Right lobe of liver (tissue), 4 donors: ENCODE measurements around the gene ST14.

Source experiments
- POLR2A ChIP-seq: fragments of 450-650 bp; IDR thresholded peaks from one replicate; pipeline ENCODE4 v1.6.1; 2017; ENCODE audit warnings: antibody characterized with exemption, mild to moderate bottlenecking
- TF ChIP-seq, protein P1 (sequence below), 4 donors: fragments of 200-600 bp in 3 of 4; fragments of 450-650 bp in 1 of 4; IDR thresholded peaks; one replicate each; pipeline versions ENCODE4 v1.5.1 to v1.8.0; 2016 to 2022; ENCODE audit warnings: antibody characterized with exemption in 4 of 4, mild to moderate bottlenecking in 2 of 4
- donor health status: DM: no; HTN: no; CAD: no.
- donor health status: DM: no; HTN: no; CAD: no.
- donor health status: DM: no; HTN: yes; CAD: no.

- TF ChIP-seq, protein P1, sequence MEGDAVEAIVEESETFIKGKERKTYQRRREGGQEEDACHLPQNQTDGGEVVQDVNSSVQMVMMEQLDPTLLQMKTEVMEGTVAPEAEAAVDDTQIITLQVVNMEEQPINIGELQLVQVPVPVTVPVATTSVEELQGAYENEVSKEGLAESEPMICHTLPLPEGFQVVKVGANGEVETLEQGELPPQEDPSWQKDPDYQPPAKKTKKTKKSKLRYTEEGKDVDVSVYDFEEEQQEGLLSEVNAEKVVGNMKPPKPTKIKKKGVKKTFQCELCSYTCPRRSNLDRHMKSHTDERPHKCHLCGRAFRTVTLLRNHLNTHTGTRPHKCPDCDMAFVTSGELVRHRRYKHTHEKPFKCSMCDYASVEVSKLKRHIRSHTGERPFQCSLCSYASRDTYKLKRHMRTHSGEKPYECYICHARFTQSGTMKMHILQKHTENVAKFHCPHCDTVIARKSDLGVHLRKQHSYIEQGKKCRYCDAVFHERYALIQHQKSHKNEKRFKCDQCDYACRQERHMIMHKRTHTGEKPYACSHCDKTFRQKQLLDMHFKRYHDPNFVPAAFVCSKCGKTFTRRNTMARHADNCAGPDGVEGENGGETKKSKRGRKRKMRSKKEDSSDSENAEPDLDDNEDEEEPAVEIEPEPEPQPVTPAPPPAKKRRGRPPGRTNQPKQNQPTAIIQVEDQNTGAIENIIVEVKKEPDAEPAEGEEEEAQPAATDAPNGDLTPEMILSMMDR (IDR thresholded peaks at IDR 0.05), result no peak
- no peak for TF ChIP-seq POLR2A
Observed at GRCh38 chr11:130150790-130151189, 8.8 kb upstream of the ST14 start.
